HEK293 (cell line): ENCODE results near the gene INTS1.

Source experiments
- CTCF ChIA-PET: fragments of 350-600 bp; formaldehyde crosslinking; extraction: SDS; loops from one replicate; lab custom pipeline; 2021; ENCODE audit warnings: antibody characterized with exemption; lab: Yijun Ruan, JAX
- POLR2A ChIA-PET: fragments of 300-600 bp; formaldehyde crosslinking; extraction: SDS; loops from one replicate; lab custom pipeline; 2020; ENCODE audit warnings: antibody characterized with exemption, inconsistent platforms; lab: Yijun Ruan, JAX
- H3K27ac ChIP-seq: fragments of 200-500 bp; sonication (Bioruptor generic); 2 replicates; pipeline ENCODE4 v1.5.1; 2014; ENCODE audit warnings: low read depth, low read length, control low read depth, inconsistent platforms; ENCODE audit errors: extremely low read depth
- H3K36me3 ChIP-seq, 2 experiments: fragments of 200-500 bp in 1 of 2; sonication (Bioruptor generic) in 1 of 2; 1 replicate in 1 of 2; 2 replicates in 1 of 2; pipeline ENCODE4 v1.5.1; 2014 to 2017; ENCODE audit warnings: inconsistent platforms in 2 of 2, low read length in 2 of 2; ENCODE audit not compliant: control insufficient read depth in 2 of 2, insufficient read depth in 1 of 2
- H3K4me1 ChIP-seq: fragments of 200-500 bp; sonication (Bioruptor generic); 2 replicates; pipeline ENCODE4 v1.5.1; 2014; ENCODE audit warnings: mild to moderate bottlenecking, low read length, inconsistent platforms; ENCODE audit not compliant: control insufficient read depth, insufficient read depth
- H3K4me3 ChIP-seq: 2 replicates; pipeline ENCODE4 v1.5.1; 2011; ENCODE audit warnings: low read depth, mild to moderate bottlenecking, control low read depth, low read length, moderate library complexity
- H3K9me3 ChIP-seq: fragments of 200-500 bp; sonication (Bioruptor generic); 2 replicates; pipeline ENCODE4 v1.5.1; 2014; ENCODE audit warnings: low read depth, low read length, inconsistent platforms; ENCODE audit not compliant: control insufficient read depth, insufficient read depth
- AEBP2 ChIP-seq: fragments of 450-650 bp; formaldehyde crosslinking; IDR thresholded peaks from 2 replicates; pipeline ENCODE4 v1.5.1; 2016; ENCODE audit warnings: missing biosample characterization, missing genetic modification characterization, borderline replicate concordance
- ATF2 ChIP-seq: fragments of 450-650 bp; formaldehyde crosslinking; IDR thresholded peaks from 2 replicates; pipeline ENCODE4 v1.5.1; 2016; ENCODE audit warnings: missing biosample characterization, missing genetic modification characterization, low read depth
- GLIS2 ChIP-seq: fragments of 450-650 bp; formaldehyde crosslinking; IDR thresholded peaks from 2 replicates; pipeline ENCODE4 v1.5.1; 2016; ENCODE audit warnings: missing biosample characterization, missing genetic modification characterization
- KLF1 ChIP-seq: fragments of 450-650 bp; formaldehyde crosslinking; IDR thresholded peaks from 2 replicates; pipeline ENCODE4 v1.5.1; 2016; ENCODE audit warnings: missing biosample characterization, missing genetic modification characterization
- KLF8 ChIP-seq: fragments of 450-650 bp; formaldehyde crosslinking; IDR thresholded peaks from 2 replicates; pipeline ENCODE4 v1.5.1; 2016; ENCODE audit warnings: missing biosample characterization, missing genetic modification characterization
- KLF9 ChIP-seq: fragments of 450-650 bp; formaldehyde crosslinking; IDR thresholded peaks from 2 replicates; pipeline ENCODE4 v1.5.1; 2016; ENCODE audit warnings: missing biosample characterization, missing genetic modification characterization, low read depth
- PATZ1 ChIP-seq: fragments of 450-650 bp; formaldehyde crosslinking; IDR thresholded peaks from 2 replicates; pipeline ENCODE4 v1.5.1; 2016; ENCODE audit warnings: missing biosample characterization, missing genetic modification characterization
- SP7 ChIP-seq: fragments of 450-650 bp; formaldehyde crosslinking; IDR thresholded peaks from 2 replicates; pipeline ENCODE4 v1.5.1; 2016; ENCODE audit warnings: missing biosample characterization, missing genetic modification characterization
- ZBTB17 ChIP-seq: fragments of 450-650 bp; formaldehyde crosslinking; IDR thresholded peaks from 2 replicates; pipeline ENCODE4 v1.5.1; 2016; ENCODE audit warnings: missing biosample characterization, missing genetic modification characterization
- ZBTB44 ChIP-seq: fragments of 450-650 bp; IDR thresholded peaks from 2 replicates; pipeline ENCODE4 v1.5.1; 2018; ENCODE audit warnings: missing biosample characterization, mild to moderate bottlenecking, missing genetic modification characterization
- ZFP37 ChIP-seq: fragments of 450-650 bp; formaldehyde crosslinking; IDR thresholded peaks from 2 replicates; pipeline ENCODE4 v1.5.1; 2016; ENCODE audit warnings: missing biosample characterization, missing genetic modification characterization
- ZIC2 ChIP-seq: fragments of 450-650 bp; formaldehyde crosslinking; IDR thresholded peaks from 2 replicates; pipeline ENCODE4 v1.5.1; 2016; ENCODE audit warnings: missing biosample characterization, missing genetic modification characterization
- ZNF223 ChIP-seq: fragments of 450-650 bp; formaldehyde crosslinking; IDR thresholded peaks from 2 replicates; pipeline ENCODE4 v1.5.1; 2016; ENCODE audit warnings: missing biosample characterization, missing genetic modification characterization
- ZNF24 ChIP-seq: fragments of 450-650 bp; formaldehyde crosslinking; IDR thresholded peaks from 2 replicates; pipeline ENCODE4 v1.5.1; 2016; ENCODE audit warnings: missing biosample characterization, missing genetic modification characterization
- ZNF423 ChIP-seq: fragments of 450-650 bp; formaldehyde crosslinking; IDR thresholded peaks from 2 replicates; pipeline ENCODE4 v1.5.1; 2016; ENCODE audit warnings: missing biosample characterization, missing genetic modification characterization
- ZNF600 ChIP-seq: fragments of 450-650 bp; formaldehyde crosslinking; IDR thresholded peaks from 2 replicates; pipeline ENCODE4 v1.5.1; 2016; ENCODE audit warnings: missing biosample characterization, missing genetic modification characterization
- ZNF629 ChIP-seq: fragments of 450-650 bp; formaldehyde crosslinking; IDR thresholded peaks from 2 replicates; pipeline ENCODE4 v1.5.1; 2017; ENCODE audit warnings: missing biosample characterization, missing genetic modification characterization
- ZNF670 ChIP-seq: fragments of 450-650 bp; formaldehyde crosslinking; IDR thresholded peaks from 2 replicates; pipeline ENCODE4 v1.5.1; 2016; ENCODE audit warnings: missing biosample characterization, missing genetic modification characterization, low read depth
- ZXDB ChIP-seq: fragments of 450-650 bp; formaldehyde crosslinking; IDR thresholded peaks from 2 replicates; pipeline ENCODE4 v1.5.1; 2016; ENCODE audit warnings: missing biosample characterization, missing genetic modification characterization
- TF ChIP-seq, protein P1 (sequence below): fragments of 450-650 bp; formaldehyde crosslinking; IDR thresholded peaks from 2 replicates; pipeline ENCODE4 v1.5.1; 2016; ENCODE audit warnings: missing biosample characterization, missing genetic modification characterization
- TF ChIP-seq, protein P2 (sequence below): fragments of 450-650 bp; formaldehyde crosslinking; IDR thresholded peaks from 2 replicates; pipeline ENCODE4 v1.5.1; 2016; ENCODE audit warnings: missing biosample characterization, missing genetic modification characterization

INTS1 gene

DNA sequence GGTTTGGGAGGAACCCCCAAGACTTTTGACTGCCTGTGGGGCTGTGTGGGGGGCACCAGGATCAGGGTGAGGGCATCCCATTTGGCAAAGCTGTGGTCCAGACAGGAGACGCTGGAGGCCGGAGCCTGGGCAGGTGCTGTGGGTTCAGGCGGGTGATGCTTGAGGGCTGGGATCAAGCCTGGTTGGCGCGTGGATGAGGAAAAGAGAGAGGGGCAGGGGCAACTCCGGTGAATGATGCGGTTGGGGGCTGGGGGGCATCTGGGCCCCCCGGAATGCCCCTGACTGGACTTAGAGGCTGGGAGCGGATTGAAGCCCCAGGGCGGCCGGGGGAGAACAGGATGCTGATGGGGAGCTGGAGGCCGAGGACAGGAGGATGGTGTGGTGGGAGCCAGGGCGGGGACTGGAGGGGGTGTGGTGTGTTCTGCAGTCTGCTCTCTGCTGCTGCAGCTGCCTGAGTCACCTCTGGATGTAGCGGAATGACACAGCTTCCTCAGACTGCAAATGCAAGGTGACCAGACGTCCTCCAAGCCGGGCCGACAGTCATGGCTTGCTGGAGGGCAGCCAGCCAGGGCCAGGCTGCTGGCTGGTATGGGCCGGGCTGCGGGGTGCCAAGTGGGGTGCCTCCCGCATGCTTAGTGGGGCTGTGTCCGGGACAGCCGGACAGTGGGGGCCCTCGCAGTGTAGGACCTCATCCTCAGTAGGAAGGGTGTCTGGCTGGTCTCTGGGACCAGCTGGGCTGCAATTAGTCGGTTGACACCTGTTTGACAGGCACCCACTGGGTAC, 29.5 kb upstream of the INTS1 start:
- Histone ChIP-seq H3K4me1 (peaks cover 31% of the 10 kb centered on the region), H3K4me3 (peak overlapping the region; percentile 71), H3K9me3 (no peaks in the 10 kb centered on the region), H3K36me3 (no peaks in the 10 kb centered on the region), H3K27ac (peak overlapping the region; percentile 62; the same call in 1 of the 2 replicates)
- TF ChIP-seq SP7 (tag by site-specific recombination) (peak; percentile 31), ZNF24 (no peak), PATZ1 (tag by site-specific recombination) (peak; percentile 67), KLF9 (tag by site-specific recombination) (peak; percentile 61; the same call in 1 of the 2 replicates), ZNF223 (tag by site-specific recombination) (peak; percentile 85), ZNF629 (tag by site-specific recombination) (peak; percentile 27; the same call in 1 of the 2 replicates), KLF8 (tag by site-specific recombination) (0 out of 2 replicates have a peak, but pooled peaks have one; percentile 26), KLF1 (tag by site-specific recombination) (peak; percentile 47; the same call in 1 of the 2 replicates), ZNF600 (tag by site-specific recombination) (peak; percentile 98), ATF2 (tag by site-specific recombination) (no peak), ZBTB44 (tag by site-specific recombination) (0 out of 2 replicates have a peak, but pooled peaks have one; percentile 41), ZNF423 (tag by site-specific recombination) (no peak), ZBTB17 (tag by site-specific recombination) (peak; percentile 49), ZIC2 (tag by site-specific recombination) (0 out of 2 replicates have a peak, but pooled peaks have one; percentile 23)
- TF ChIP-seq, protein P1, sequence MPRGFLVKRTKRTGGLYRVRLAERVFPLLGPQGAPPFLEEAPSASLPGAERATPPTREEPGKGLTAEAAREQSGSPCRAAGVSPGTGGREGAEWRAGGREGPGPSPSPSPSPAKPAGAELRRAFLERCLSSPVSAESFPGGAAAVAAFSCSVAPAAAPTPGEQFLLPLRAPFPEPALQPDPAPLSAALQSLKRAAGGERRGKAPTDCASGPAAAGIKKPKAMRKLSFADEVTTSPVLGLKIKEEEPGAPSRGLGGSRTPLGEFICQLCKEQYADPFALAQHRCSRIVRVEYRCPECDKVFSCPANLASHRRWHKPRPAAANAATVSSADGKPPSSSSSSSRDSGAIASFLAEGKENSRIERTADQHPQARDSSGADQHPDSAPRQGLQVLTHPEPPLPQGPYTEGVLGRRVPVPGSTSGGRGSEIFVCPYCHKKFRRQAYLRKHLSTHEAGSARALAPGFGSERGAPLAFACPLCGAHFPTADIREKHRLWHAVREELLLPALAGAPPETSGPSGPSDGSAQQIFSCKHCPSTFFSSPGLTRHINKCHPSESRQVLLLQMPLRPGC (tag by site-specific recombination): peak; percentile 54; the same call in 1 of the 2 replicates
- ChIA-PET POLR2A (interaction anchor here (0.7 to 2.0 kb wide), 6 partner anchors 13 to 67 kb away, joined by 3 to 17 read pairs (median 4); partner anchors contain the start of gene TMEM184A), CTCF (interaction anchor here (0.6 to 2.4 kb wide), 5 partner anchors 16 to 35 kb away, joined by 3 to 11 read pairs (median 3); partner anchors contain the start of gene TMEM184A)

DNA sequence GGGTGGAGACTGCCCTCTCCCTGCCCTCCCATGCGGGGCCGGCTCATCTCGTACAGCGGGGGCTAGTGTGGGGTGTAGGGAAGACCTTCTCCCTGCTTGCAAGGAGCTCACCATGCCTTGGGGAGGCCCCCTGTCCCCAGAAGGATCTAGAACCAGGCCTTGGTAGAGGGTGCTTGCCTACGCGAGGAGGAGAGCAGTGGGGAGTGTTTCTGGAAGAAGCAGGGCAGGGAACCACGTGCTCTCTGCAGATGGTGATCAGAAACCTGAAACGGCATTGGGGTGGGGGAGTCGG, 29.0 kb upstream of the INTS1 start:
- H3K9me3 ChIP-seq: no peaks in the 10 kb centered on the region
- CTCF ChIA-PET: interaction anchor here (0.6 to 2.4 kb wide), 4 partner anchors 16 to 36 kb away, joined by 3 to 11 read pairs (median 3); partner anchors contain the start of gene TMEM184A
- no peaks in the 10 kb centered on the region for H3K36me3 ChIP-seq
- POLR2A ChIA-PET: interaction anchor here (0.7 to 2.0 kb wide), 6 partner anchors 13 to 67 kb away, joined by 3 to 17 read pairs (median 4); partner anchors contain the start of gene TMEM184A
- peak overlapping the region; percentile 62; the same call in 1 of the 2 replicates for H3K27ac ChIP-seq
- peaks cover 27% of the 10 kb centered on the region for H3K4me1 ChIP-seq
- peak overlapping the region; percentile 71 for H3K4me3 ChIP-seq
- TF ChIP-seq AEBP2 (tag by site-specific recombination) (no peak), ZXDB (tag by site-specific recombination) (no peak), ZNF670 (tag by site-specific recombination) (no peak), KLF9 (tag by site-specific recombination) (no peak), GLIS2 (no peak), ZFP37 (tag by site-specific recombination) (no peak)
- TF ChIP-seq, protein P2, sequence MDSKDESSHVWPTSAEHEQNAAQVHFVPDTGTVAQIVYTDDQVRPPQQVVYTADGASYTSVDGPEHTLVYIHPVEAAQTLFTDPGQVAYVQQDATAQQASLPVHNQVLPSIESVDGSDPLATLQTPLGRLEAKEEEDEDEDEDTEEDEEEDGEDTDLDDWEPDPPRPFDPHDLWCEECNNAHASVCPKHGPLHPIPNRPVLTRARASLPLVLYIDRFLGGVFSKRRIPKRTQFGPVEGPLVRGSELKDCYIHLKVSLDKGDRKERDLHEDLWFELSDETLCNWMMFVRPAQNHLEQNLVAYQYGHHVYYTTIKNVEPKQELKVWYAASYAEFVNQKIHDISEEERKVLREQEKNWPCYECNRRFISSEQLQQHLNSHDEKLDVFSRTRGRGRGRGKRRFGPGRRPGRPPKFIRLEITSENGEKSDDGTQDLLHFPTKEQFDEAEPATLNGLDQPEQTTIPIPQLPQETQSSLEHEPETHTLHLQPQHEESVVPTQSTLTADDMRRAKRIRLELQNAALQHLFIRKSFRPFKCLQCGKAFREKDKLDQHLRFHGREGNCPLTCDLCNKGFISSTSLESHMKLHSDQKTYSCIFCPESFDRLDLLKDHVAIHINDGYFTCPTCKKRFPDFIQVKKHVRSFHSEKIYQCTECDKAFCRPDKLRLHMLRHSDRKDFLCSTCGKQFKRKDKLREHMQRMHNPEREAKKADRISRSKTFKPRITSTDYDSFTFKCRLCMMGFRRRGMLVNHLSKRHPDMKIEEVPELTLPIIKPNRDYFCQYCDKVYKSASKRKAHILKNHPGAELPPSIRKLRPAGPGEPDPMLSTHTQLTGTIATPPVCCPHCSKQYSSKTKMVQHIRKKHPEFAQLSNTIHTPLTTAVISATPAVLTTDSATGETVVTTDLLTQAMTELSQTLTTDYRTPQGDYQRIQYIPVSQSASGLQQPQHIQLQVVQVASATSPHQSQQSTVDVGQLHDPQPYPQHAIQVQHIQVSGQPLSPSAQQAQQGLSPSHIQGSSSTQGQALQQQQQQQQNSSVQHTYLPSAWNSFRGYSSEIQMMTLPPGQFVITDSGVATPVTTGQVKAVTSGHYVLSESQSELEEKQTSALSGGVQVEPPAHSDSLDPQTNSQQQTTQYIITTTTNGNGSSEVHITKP (tag by site-specific recombination): no peak
